ENCODE measurements around the gene MSTN.
"Not testable (repeated sequence)": the region's sequence is repeated elsewhere in the genome, so short reads cannot be mapped to it uniquely, and the experiment has no call there.

MSTN gene

GRCh38 chr2:190051223-190051622 lies 11.3 kb downstream of the MSTN start:
- H3K27me3 Mint-ChIP-seq (ENCODE audit: low read depth): no peaks in the 10 kb centered on the region
- H3K4me1 Mint-ChIP-seq: no peaks in the 10 kb centered on the region
- H3K9me3 Mint-ChIP-seq: no peaks in the 10 kb centered on the region
- H3K27ac Mint-ChIP-seq: no peak overlapping the region
- no peak overlapping the region for H3K4me3 Mint-ChIP-seq
- H3K36me3 Mint-ChIP-seq (ENCODE audit: low read depth): no peaks in the 10 kb centered on the region
- TF ChIP-seq CTCF (IDR thresholded peaks at IDR 0.05; ENCODE audit: unreplicated experiment in 3 of 3): no peak

- no peak overlapping the region for H3K27ac Mint-ChIP-seq
- H3K36me3 Mint-ChIP-seq (ENCODE audit: low read depth): no peaks in the 10 kb centered on the region
- H3K4me3 Mint-ChIP-seq: no peak overlapping the region
- no peak for TF ChIP-seq CTCF (IDR thresholded peaks at IDR 0.05; ENCODE audit: unreplicated experiment in 3 of 3)
- no peaks in the 10 kb centered on the region for H3K27me3 Mint-ChIP-seq (ENCODE audit: low read depth)
- H3K4me1 Mint-ChIP-seq: no peaks in the 10 kb centered on the region
- H3K9me3 Mint-ChIP-seq: no peaks in the 10 kb centered on the region
Observed at GRCh38 chr2:190050001-190050400, 12.5 kb downstream of the MSTN start.

- Mint-ChIP-seq H3K4me3 (no peak overlapping the region), H3K27ac (no peak overlapping the region), H3K36me3 (ENCODE audit: low read depth) (no peaks in the 10 kb centered on the region), H3K9me3 (no peaks in the 10 kb centered on the region), H3K27me3 (ENCODE audit: low read depth) (no peaks in the 10 kb centered on the region), H3K4me1 (no peaks in the 10 kb centered on the region)
- TF ChIP-seq CTCF (IDR thresholded peaks at IDR 0.05; ENCODE audit: unreplicated experiment in 3 of 3): no peak
Observed at GRCh38 chr2:190044866-190045265, 17.7 kb downstream of the MSTN start.

GRCh38 chr2:190043441-190043840 lies 19.1 kb downstream of the MSTN start:
- H3K27ac Mint-ChIP-seq: no peak overlapping the region
- no peak overlapping the region for H3K4me3 Mint-ChIP-seq
- no peaks in the 10 kb centered on the region for H3K4me1 Mint-ChIP-seq
- H3K36me3 Mint-ChIP-seq (ENCODE audit: low read depth): no peaks in the 10 kb centered on the region
- no peaks in the 10 kb centered on the region for H3K9me3 Mint-ChIP-seq
- no peak for TF ChIP-seq CTCF (IDR thresholded peaks at IDR 0.05; ENCODE audit: unreplicated experiment in 3 of 3)
- H3K27me3 Mint-ChIP-seq (ENCODE audit: low read depth): no peaks in the 10 kb centered on the region

GRCh38 chr2:190036071-190036470 lies 26.5 kb downstream of the MSTN start:
- TF ChIP-seq CTCF (IDR thresholded peaks at IDR 0.05; ENCODE audit: unreplicated experiment in 3 of 3): no peak
- no peak overlapping the region for H3K4me3 Mint-ChIP-seq
- no peaks in the 10 kb centered on the region for H3K9me3 Mint-ChIP-seq
- no peaks in the 10 kb centered on the region for H3K36me3 Mint-ChIP-seq (ENCODE audit: low read depth)
- H3K4me1 Mint-ChIP-seq: peaks cover 9% of the 10 kb centered on the region
- no peak overlapping the region for H3K27ac Mint-ChIP-seq
- H3K27me3 Mint-ChIP-seq (ENCODE audit: low read depth): no peaks in the 10 kb centered on the region

GRCh38 chr2:190034417-190034816 lies 28.1 kb downstream of the MSTN start:
- H3K4me1 Mint-ChIP-seq: peaks cover 13% of the 10 kb centered on the region
- not testable (repeated sequence) for H3K9me3 Mint-ChIP-seq; H3K4me3 Mint-ChIP-seq; H3K36me3 Mint-ChIP-seq (ENCODE audit: low read depth); H3K27me3 Mint-ChIP-seq (ENCODE audit: low read depth); H3K27ac Mint-ChIP-seq
